HG03432 (cell line): ENCODE results near the gene NRG2.
A peak's percentile ranks its signal among the peaks of the same experiment; 100 is the strongest.

Source experiments
- ATAC-seq: cut with Tn5 transposase; IDR thresholded peaks from one replicate; pipeline ENCODE4 v1.9.1; 2021; ENCODE audit warnings: mild to moderate bottlenecking, moderate library complexity; ENCODE audit not compliant: unreplicated experiment

The NRG2 gene

DNA sequence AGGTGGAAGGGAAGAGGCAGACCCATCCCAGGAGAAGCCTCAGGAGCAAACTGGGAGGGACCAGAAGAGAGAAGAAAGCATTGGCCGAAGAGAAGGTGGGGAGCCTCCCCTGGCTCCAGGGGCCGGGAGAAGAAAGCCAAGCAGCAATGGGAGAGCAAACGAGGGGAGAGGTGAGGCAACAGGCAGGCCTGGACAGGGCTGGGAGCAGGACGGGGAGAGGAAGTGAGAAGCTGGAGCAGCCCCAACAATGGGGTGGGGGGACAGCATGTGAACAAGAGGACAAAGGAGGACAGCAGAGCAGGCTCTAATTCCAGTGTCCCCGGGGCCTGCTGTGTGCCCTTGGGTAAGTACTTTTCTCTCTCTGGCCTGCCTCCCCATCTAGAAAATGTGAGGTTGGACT lies 132.2 kb downstream of the NRG2 start:
- no peak for ATAC-seq

GRCh38 chr5:139910036-139910435 lies 133.1 kb downstream of the NRG2 start:
- ATAC-seq, result no peak

GRCh38 chr5:139908749-139909148 lies 134.3 kb downstream of the NRG2 start:
- no peak for ATAC-seq

- ATAC-seq, result no peak
These were observed 136.4 kb downstream of the NRG2 start for GRCh38 chr5:139906661-139907060.

GRCh38 chr5:139904816-139905661 lies 138.1 kb downstream of the NRG2 start:
- ATAC-seq, result no peak

- ATAC-seq, result peak; percentile 13
These were observed 138.6 kb downstream of the NRG2 start for GRCh38 chr5:139904566-139904815.

DNA sequence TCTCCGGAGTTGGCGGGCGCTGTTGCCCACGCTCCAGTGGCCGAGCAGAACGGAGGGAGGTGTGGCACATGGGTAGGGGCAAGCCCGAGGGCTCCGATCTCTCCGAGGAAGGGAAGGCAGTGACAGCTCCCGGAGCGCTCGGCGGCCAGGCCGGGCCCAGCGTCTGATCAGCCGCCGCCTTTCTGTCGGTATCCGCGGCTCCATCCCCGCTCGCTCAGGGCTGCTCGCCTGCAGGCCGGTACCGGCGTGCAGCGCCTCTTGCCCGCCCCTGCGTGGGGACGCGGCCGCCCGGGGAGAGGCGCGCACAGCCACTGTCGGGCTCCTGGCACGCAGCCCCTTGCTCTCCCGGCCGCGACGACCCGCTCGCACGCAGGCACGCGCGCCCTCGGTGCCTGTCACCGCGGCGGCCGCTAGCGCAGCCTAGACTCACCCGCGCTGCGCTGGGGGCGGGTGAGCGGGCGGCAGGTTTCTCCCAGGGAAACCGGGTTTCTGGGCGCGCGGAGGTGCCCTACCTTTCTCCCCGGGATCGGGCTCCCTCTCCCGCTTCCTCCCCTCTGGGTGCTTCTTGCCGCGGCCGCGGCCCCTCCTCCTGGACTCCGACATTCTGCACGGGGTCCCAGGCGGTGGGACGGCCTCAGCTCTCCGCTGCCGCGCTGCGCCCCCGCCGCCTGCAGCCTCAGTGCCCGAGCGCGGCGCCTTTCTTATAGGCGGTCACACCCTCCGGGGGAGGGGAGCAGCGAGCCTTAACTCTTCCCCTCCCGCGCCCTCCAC lies 139.1 kb downstream of the NRG2 start:
- peak; percentile 60 for ATAC-seq

DNA sequence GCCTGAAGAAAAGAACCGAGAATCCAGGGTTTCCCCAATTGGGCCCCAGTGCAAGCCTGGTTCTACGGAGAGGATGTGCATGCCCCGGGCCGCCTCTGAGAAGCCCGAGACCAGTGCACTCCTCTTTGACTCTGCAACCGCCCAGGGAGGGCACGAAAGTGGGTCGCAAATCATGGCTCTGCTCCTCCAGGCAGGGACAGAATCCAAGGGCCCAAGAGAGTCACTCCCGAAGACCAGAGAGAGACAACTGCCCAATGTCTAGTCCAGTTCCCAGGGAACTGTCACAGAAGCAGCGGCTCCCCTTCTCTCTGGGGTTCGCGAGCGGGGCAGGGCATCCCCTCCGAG lies 139.7 kb downstream of the NRG2 start:
- ATAC-seq, result peak; percentile 14

GRCh38 chr5:139901986-139902385 lies 141.1 kb downstream of the NRG2 start:
- no peak for ATAC-seq

DNA sequence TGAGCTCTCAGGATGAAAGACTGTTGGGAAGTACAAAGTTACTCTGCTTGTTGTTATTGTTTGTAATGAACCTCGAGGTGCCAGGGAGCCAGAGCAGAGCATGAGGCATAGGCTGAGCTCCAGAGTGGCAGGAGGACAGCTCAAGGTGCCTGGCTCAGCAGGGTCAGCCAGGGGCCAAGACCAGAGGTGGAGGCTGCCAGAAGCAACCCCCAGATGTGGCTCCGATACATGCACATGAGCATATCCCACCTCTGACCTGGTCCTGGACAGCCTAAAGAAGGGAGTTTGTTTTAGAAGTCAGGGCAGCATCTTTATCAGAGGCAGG lies 141.9 kb downstream of the NRG2 start:
- ATAC-seq, result no peak

DNA sequence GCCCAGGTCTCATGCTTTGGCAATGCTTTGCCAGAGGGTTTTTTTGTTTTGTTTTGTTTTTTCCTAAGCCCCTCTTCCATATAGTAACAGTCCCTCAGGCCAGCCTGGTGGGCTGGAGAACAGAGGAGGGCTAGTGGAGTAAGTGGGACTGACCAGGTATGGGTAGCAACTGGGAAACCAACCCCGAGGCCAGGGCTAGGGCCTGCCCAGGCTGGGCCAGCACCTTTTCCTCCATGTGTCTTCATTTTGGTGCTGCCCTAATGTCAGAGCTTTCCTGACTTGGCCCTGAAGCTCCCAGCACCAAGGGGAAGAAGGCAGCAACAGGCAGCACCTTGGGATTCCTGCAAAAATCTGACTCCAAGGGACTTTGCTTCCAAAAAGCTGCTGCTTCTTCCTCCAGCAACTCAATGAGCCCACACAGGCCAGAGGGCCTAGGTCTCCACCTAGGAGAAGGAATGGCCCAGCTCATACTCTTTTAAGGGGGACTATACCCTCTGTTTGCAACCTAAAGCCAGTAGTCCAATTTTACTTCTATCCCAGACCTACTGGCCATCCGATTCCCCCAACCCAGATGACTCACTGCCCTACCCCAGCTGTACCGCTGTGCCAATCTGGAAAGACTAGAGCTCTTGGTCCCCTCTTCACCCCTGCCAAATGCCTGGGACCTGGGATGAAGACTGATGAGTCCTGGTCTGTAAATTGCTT lies 142.4 kb downstream of the NRG2 start:
- no peak for ATAC-seq

DNA sequence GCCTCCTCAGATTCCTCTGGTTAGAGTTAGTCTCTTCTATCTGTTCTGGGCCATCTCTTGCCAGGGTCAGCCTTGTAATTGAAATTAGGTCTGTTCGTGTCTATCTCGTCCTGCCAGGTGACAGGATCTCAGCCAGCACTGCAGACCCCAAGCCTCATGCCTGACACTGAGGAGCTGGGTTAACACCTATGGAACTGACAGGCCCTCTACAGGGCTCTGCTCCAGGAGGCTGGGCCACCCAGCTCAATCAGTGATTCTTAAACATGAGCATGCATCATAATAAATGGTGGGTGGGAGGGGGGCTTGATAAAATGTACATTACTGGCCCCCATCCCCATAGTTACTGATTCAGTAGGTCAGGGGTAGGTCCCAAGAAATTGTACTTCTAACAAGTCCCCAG lies 144.1 kb downstream of the NRG2 start:
- ATAC-seq, result no peak

DNA sequence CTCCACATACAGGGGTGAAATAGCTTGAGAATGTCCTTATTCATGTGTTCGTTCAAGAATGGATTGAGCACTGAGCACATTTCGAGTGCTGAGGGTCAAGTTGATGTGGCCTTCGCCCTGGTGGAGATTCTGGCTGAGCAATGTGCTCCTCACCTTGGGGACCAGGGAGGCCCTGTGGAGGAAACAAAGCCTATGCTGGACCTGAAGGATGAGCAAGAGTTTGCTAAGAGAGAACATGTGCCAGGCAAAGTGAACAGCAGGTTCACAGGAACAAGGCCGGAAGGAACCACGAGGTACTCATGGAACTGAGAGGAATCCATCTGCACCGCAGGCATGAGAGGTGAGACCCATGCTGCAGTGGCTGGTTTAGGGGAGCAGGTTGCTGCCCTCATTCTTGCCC lies 145.1 kb downstream of the NRG2 start:
- ATAC-seq, result no peak

- ATAC-seq, result no peak
These were observed 145.8 kb downstream of the NRG2 start for GRCh38 chr5:139897342-139897741.

GRCh38 chr5:139896718-139897117 lies 146.4 kb downstream of the NRG2 start:
- no peak for ATAC-seq

DNA sequence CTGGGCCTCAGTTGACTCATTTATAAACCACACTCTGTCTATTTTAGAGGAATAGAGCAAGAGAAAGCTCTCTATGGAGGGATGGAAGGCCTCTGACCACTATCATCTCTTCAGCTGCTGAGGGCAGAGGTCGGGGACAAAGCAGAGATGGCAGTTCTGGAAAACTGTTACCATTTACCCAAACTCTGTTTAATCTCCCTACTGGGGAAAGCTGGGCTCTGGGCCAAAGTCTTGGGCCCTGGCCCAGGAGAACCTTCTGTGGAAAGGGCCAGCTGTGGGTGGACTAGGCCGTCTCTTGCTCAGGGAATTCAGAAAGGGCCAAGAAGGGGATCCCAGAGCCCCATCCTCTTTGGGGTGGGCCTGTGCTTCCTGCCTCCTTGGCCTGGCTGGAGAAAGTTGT lies 147.5 kb downstream of the NRG2 start:
- ATAC-seq, result no peak

- ATAC-seq, result no peak
These were observed 148.1 kb downstream of the NRG2 start for GRCh38 chr5:139895046-139895445.

GRCh38 chr5:139893873-139894272 lies 149.2 kb downstream of the NRG2 start:
- no peak for ATAC-seq

GRCh38 chr5:139889410-139889809 lies 153.7 kb downstream of the NRG2 start:
- no peak for ATAC-seq

GRCh38 chr5:139888370-139888769 lies 154.7 kb downstream of the NRG2 start:
- no peak for ATAC-seq

DNA sequence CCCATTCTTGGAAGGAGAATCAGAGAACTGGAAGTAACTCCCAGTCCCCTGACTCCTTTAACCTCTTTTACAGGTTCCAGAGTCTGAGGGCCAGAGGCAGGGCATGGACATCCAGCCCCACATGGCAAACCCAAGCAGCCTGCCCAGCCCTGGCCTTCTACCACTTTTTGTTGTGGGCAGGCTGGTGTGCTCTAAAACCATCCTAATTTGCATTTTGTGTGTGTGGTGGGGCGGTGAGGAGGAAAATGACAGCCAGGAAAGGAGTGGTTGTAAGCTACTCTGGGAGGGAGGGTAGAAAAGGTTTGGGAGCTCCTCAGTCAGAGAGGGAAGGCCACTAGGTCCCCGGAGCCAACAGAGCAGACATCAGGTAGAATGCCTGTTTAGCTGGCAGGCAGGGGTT lies 156.9 kb downstream of the NRG2 start:
- no peak for ATAC-seq

GRCh38 chr5:139885857-139886208 lies 157.3 kb downstream of the NRG2 start:
- ATAC-seq, result no peak
